SK-N-SH (cell line): ENCODE measurements around the gene UNC79. TPM values are rescaled to one million over a fixed set of nuclear protein-coding genes. Genes with fewer than 3 reads are reported as not detected.

Source experiments
- CTCF ChIA-PET: fragments of 300-600, 350-600 bp; formaldehyde crosslinking; extraction: SDS; loops from one replicate; lab custom pipeline; 2021; lab: Yijun Ruan, JAX
- POLR2A ChIA-PET: fragments of 350-600 bp; sonication (Branson Sonifier 250); formaldehyde crosslinking; extraction: SDS; loops from one replicate; lab custom pipeline; 2020; ENCODE audit warnings: antibody characterized with exemption, inconsistent platforms; lab: Yijun Ruan, JAX
- DNase-seq: peaks from one replicate; pipeline ENCODE4 v3.0.0; 2012
- H2AFZ ChIP-seq: fragments of 200-600 bp; sonication (generic); 2 replicates; pipeline ENCODE4 v1.8.1; 2016; ENCODE audit warnings: antibody characterized with exemption, mild to moderate bottlenecking, low read depth
- H3F3A ChIP-seq: fragments of 200-600 bp; sonication (generic); replicated peaks from 2 replicates; pipeline ENCODE3; 2016; ENCODE audit warnings: antibody characterized with exemption, mild to moderate bottlenecking; ENCODE audit not compliant: insufficient read depth
- H3K27ac ChIP-seq, 2 experiments: fragments of 200-500 bp in 1 of 2; fragments of 200-600 bp in 1 of 2; sonication (Bioruptor generic) in 1 of 2; sonication (generic), shearing (Covaris generic) in 1 of 2; 2 replicates each; pipeline versions ENCODE4 v1.5.1 to v1.6.1; 2014 to 2016; ENCODE audit warnings: low read depth in 2 of 2, inconsistent platforms in 1 of 2, low read length in 1 of 2, mild to moderate bottlenecking in 1 of 2, mixed read lengths in 1 of 2
- H3K27me3 ChIP-seq: fragments of 200-600 bp; sonication (generic), shearing (Covaris generic); 2 replicates; pipeline ENCODE4 v1.6.1; 2016; ENCODE audit warnings: mixed run types; ENCODE audit not compliant: insufficient read depth
- H3K36me3 ChIP-seq, 2 experiments: fragments of 200-500 bp in 1 of 2; fragments of 200-600 bp in 1 of 2; sonication (Bioruptor generic) in 1 of 2; sonication (generic) in 1 of 2; replicated peaks in 1 of 2; 2 replicates each; pipeline versions ENCODE3 to v1.5.1; 2014 to 2016; ENCODE audit warnings: low read length in 1 of 2, mild to moderate bottlenecking in 1 of 2; ENCODE audit not compliant: insufficient read depth in 2 of 2, control insufficient read depth in 1 of 2
- H3K4me1 ChIP-seq, 2 experiments: fragments of 200-500 bp in 1 of 2; fragments of 200-600 bp in 1 of 2; sonication (Bioruptor generic) in 1 of 2; sonication (generic), shearing (Covaris generic) in 1 of 2; 2 replicates each; pipeline versions ENCODE4 v1.5.1 to v1.6.1; 2014 to 2016; ENCODE audit warnings: low read depth in 1 of 2, low read length in 1 of 2, mixed run types in 1 of 2; ENCODE audit not compliant: insufficient read depth in 2 of 2, control insufficient read depth in 1 of 2
- H3K4me2 ChIP-seq: fragments of 200-600 bp; sonication (generic), shearing (Covaris generic); 2 replicates; pipeline ENCODE4 v1.6.1; 2017; ENCODE audit warnings: mixed run types
- H3K4me3 ChIP-seq, 2 experiments: fragments of 200-500 bp in 1 of 2; fragments of 200-600 bp in 1 of 2; sonication (Bioruptor generic) in 1 of 2; sonication (generic), shearing (Covaris generic) in 1 of 2; 2 replicates each; pipeline versions ENCODE4 v1.5.1 to v1.8.1; 2014 to 2016; ENCODE audit warnings: low read depth in 2 of 2, inconsistent platforms in 1 of 2, low read length in 1 of 2, mild to moderate bottlenecking in 1 of 2, mixed read lengths in 1 of 2, moderate library complexity in 1 of 2
- H3K79me2 ChIP-seq: fragments of 200-600 bp; sonication (generic); 2 replicates; pipeline ENCODE4 v1.8.1; 2017; ENCODE audit warnings: mild to moderate bottlenecking; ENCODE audit not compliant: insufficient read depth
- H3K9ac ChIP-seq: fragments of 200-600 bp; sonication (generic); 2 replicates; pipeline ENCODE4 v1.6.1; 2017; ENCODE audit warnings: mixed run types
- H3K9me2 ChIP-seq: fragments of 200-600 bp; sonication (generic); 2 replicates; pipeline ENCODE4 v1.6.1; 2017; ENCODE audit warnings: mixed run types
- H3K9me3 ChIP-seq: fragments of 200-600 bp; sonication (generic); 2 replicates; pipeline ENCODE4 v1.6.1; 2017; ENCODE audit warnings: mixed run types, mild to moderate bottlenecking, moderate library complexity
- H4K20me1 ChIP-seq: fragments of 200-600 bp; sonication (generic); 2 replicates; pipeline ENCODE4 v1.6.1; 2017; ENCODE audit warnings: mild to moderate bottlenecking, mixed run types; ENCODE audit not compliant: insufficient read depth
- EZH2phosphoT487 ChIP-seq: fragments of 200-600 bp; sonication (generic); IDR thresholded peaks from 2 replicates; pipeline ENCODE4 v1.6.1; 2017; ENCODE audit warnings: low read depth, mixed run types, mild to moderate bottlenecking, antibody characterized with exemption, moderate library complexity, borderline replicate concordance
- FOSL2 ChIP-seq: IDR thresholded peaks from 2 replicates; pipeline ENCODE4 v1.4.0; 2012; ENCODE audit warnings: low read depth, mild to moderate bottlenecking, moderate library complexity, borderline replicate concordance
- FOXM1 ChIP-seq: IDR thresholded peaks from 2 replicates; pipeline ENCODE4 v1.4.0; 2012; ENCODE audit warnings: low read depth, mild to moderate bottlenecking
- IRF3 ChIP-seq: fragments of 150-350 bp; IDR thresholded peaks from 2 replicates; pipeline ENCODE4 v1.6.1; 2016; ENCODE audit warnings: mild to moderate bottlenecking, low read depth, low read length
- MAX ChIP-seq: IDR thresholded peaks from 2 replicates; pipeline ENCODE4 v1.4.0; 2012; ENCODE audit warnings: low read depth
- NFIC ChIP-seq: IDR thresholded peaks from 2 replicates; pipeline ENCODE4 v1.4.0; 2012; ENCODE audit warnings: borderline replicate concordance
- PBX3 ChIP-seq: IDR thresholded peaks from 2 replicates; pipeline ENCODE4; 2012
- POLR2AphosphoS5 ChIP-seq: IDR thresholded peaks from 2 replicates; pipeline ENCODE4 v1.6.1; 2012; ENCODE audit warnings: low read depth, low read length
- RCOR1 ChIP-seq: fragments of 150-350 bp; IDR thresholded peaks from 2 replicates; pipeline ENCODE4 v1.6.1; 2017; ENCODE audit warnings: antibody characterized with exemption, low read length
- REST ChIP-seq: IDR thresholded peaks from 2 replicates; pipeline ENCODE4 v1.6.1; 2012; ENCODE audit warnings: mild to moderate bottlenecking, low read depth, low read length, moderate library complexity
- RXRA ChIP-seq: IDR thresholded peaks from 2 replicates; pipeline ENCODE4 v1.4.0; 2012; ENCODE audit warnings: low read depth, mild to moderate bottlenecking, borderline replicate concordance
- SIN3A ChIP-seq: IDR thresholded peaks from 2 replicates; pipeline ENCODE4 v1.6.1; 2012; ENCODE audit warnings: low read depth, mild to moderate bottlenecking, low read length, moderate library complexity, borderline replicate concordance
- SMC3 ChIP-seq: IDR thresholded peaks from 2 replicates; pipeline ENCODE4 v1.6.1; 2012; ENCODE audit warnings: low read depth, low read length, improper control_type of control experiment
- USF1 ChIP-seq: IDR thresholded peaks from 2 replicates; pipeline ENCODE4 v1.4.0; 2012; ENCODE audit warnings: low read depth, borderline replicate concordance
- USF2 ChIP-seq: fragments of 150-350 bp; IDR thresholded peaks from 2 replicates; pipeline ENCODE4 v1.6.1; 2017; ENCODE audit warnings: antibody characterized with exemption, low read length, low read depth, borderline replicate concordance
- ZBTB33 ChIP-seq: IDR thresholded peaks from 2 replicates; pipeline ENCODE4 v1.4.0; 2012; ENCODE audit warnings: low read depth, borderline replicate concordance
- WGBS: methylation state at CpG from one replicate; pipeline ENCODE4 v1.1.6; 2017; ENCODE audit warnings: low lambda C conversion rate; 5-methylcytosine and 5-hydroxymethylcytosine counted together
- polyA plus RNA-seq, 3 experiments: library from polyadenylated mRNA; depleted of rRNA; stranded (reverse); fragments of >200 nt; gene quantifications; 2 replicates each; pipeline ENCODE4 v1.2.3, GENCODE V29; 2012

The UNC79 gene
- polyA plus RNA-seq, 1 of the 3 experiments (the other 2 are of a cell fraction): 0.10 TPM

GRCh38 chr14:93725002-93725582 lies 294.4 kb downstream of the UNC79 start (continued):
- TF ChIP-seq REST: no peak
- TF ChIP-seq FOSL2: no peak
- no peak for TF ChIP-seq SMC3
- no peak for TF ChIP-seq EZH2phosphoT487
- TF ChIP-seq RXRA: no peak
- no peak for TF ChIP-seq PBX3

- 62% methylated on average over 7 of the region's 9 CpGs for WGBS
- Histone ChIP-seq H3K27me3 (no peaks in the 10 kb centered on the region), H3K79me2 (no peaks in the 10 kb centered on the region), H3K9me2 (no peaks in the 10 kb centered on the region), H3K27ac (no peak overlapping the region), H4K20me1 (no peaks in the 10 kb centered on the region), H2AFZ (no peak overlapping the region)
- no peak for DNase-seq
- TF ChIP-seq MAX: no peak
- no peak for TF ChIP-seq FOXM1
- TF ChIP-seq POLR2AphosphoS5: no peak
- TF ChIP-seq RXRA: no peak
- no peak for TF ChIP-seq ZBTB33
- TF ChIP-seq RCOR1: no peak
- no peak for TF ChIP-seq USF2
- no peak for TF ChIP-seq NFIC
- no peak for TF ChIP-seq IRF3
- TF ChIP-seq USF1: no peak
- TF ChIP-seq SIN3A: no peak
- TF ChIP-seq, all 33 proteins: peak for 0
- Histone ChIP-seq H3K4me3 (no peak overlapping the region), H3F3A (no peaks in the 10 kb centered on the region), H3K4me1 (no peaks in the 10 kb centered on the region), H3K9me3 (no peaks in the 10 kb centered on the region), H3K4me2 (no peak overlapping the region), H3K36me3 (no peaks in the 10 kb centered on the region), H3K9ac (no peak overlapping the region)
- ChIA-PET POLR2A (no interaction called here), CTCF (no interaction called here)
These were observed 295.3 kb downstream of the UNC79 start for GRCh38 chr14:93725993-93726392.
